Measurements from ENCODE around the gene ABCA5.

The ABCA5 gene

GRCh38 chr17:69320908-69321238 lies 6.1 kb downstream of the ABCA5 start:
- H3K4me3 ChIP-seq (ENCODE audit: control insufficient read depth, low read depth, low read length) = no peak overlapping the region
- no peak for DNase-seq (ENCODE audit: low read depth)
- no peak for TF ChIP-seq CTCF (IDR thresholded peaks at IDR 0.05; ENCODE audit: control insufficient read depth, insufficient read depth, low read depth, low read length, missing control alignments)

- TF ChIP-seq CTCF (IDR thresholded peaks at IDR 0.05; ENCODE audit: control insufficient read depth, insufficient read depth, low read depth, low read length, missing control alignments) = no peak
- H3K4me3 ChIP-seq (ENCODE audit: control insufficient read depth, low read depth, low read length) = no peak overlapping the region
- no peak for DNase-seq (ENCODE audit: low read depth)
Measured at GRCh38 chr17:69320210-69320907, 6.6 kb downstream of the ABCA5 start.

GRCh38 chr17:69317625-69318024 lies 9.3 kb downstream of the ABCA5 start:
- no peak overlapping the region for H3K4me3 ChIP-seq (ENCODE audit: control insufficient read depth, low read depth, low read length)
- DNase-seq (ENCODE audit: low read depth) = no peak
- TF ChIP-seq CTCF (IDR thresholded peaks at IDR 0.05; ENCODE audit: control insufficient read depth, insufficient read depth, low read depth, low read length, missing control alignments) = no peak

- no peak for DNase-seq (ENCODE audit: low read depth)
- no peak for TF ChIP-seq CTCF (IDR thresholded peaks at IDR 0.05; ENCODE audit: control insufficient read depth, insufficient read depth, low read depth, low read length, missing control alignments)
- no peak overlapping the region for H3K4me3 ChIP-seq (ENCODE audit: control insufficient read depth, low read depth, low read length)
Measured at GRCh38 chr17:69314246-69315065, 12.5 kb downstream of the ABCA5 start.

- H3K4me3 ChIP-seq (ENCODE audit: control insufficient read depth, low read depth, low read length) = no peak overlapping the region
- DNase-seq (ENCODE audit: low read depth) = no peak
- TF ChIP-seq CTCF (IDR thresholded peaks at IDR 0.05; ENCODE audit: control insufficient read depth, insufficient read depth, low read depth, low read length, missing control alignments) = no peak
Measured at GRCh38 chr17:69305177-69305576, 21.8 kb downstream of the ABCA5 start.

- H3K4me3 ChIP-seq (ENCODE audit: control insufficient read depth, low read depth, low read length) = no peak overlapping the region
- DNase-seq (ENCODE audit: low read depth) = no peak
- TF ChIP-seq CTCF (IDR thresholded peaks at IDR 0.05; ENCODE audit: control insufficient read depth, insufficient read depth, low read depth, low read length, missing control alignments) = no peak
Measured at GRCh38 chr17:69302682-69303081, 24.3 kb downstream of the ABCA5 start.
